ENCODE results near the gene TH. TPM values are rescaled to one million over a fixed set of nuclear protein-coding genes. Genes with fewer than 3 reads are reported as not detected.
"Not testable (repeated sequence)": the region's sequence is repeated elsewhere in the genome, so short reads cannot be mapped to it uniquely, and the experiment has no call there.

The TH gene
- total RNA-seq, 2 experiments from 2014 or later, result not detected

GRCh38 chr11:2195756-2196088 lies 24.1 kb upstream of the TH start:
- ChIA-PET CTCF (interaction anchor here (1.9 kb wide), 1 partner anchor 225 kb away, joined by 15 read pairs; no protein-coding TSS in a partner anchor), POLR2A (no interaction called here)
- Mint-ChIP-seq H3K27me3 (peaks cover 16% of the 10 kb centered on the region), H3K4me1 (peaks cover 3% of the 10 kb centered on the region), H3K4me3 (no peak overlapping the region), H3K27ac (no peak overlapping the region), H3K9me3 (no peaks in the 10 kb centered on the region), H3K36me3 (ENCODE audit: low read depth) (no peaks in the 10 kb centered on the region)
- no peak for DNase-seq

GRCh38 chr11:2194877-2195755 lies 23.5 kb upstream of the TH start:
- no peaks in the 10 kb centered on the region for H3K9me3 Mint-ChIP-seq
- ChIA-PET POLR2A (no interaction called here), CTCF (interaction anchor here (1.1 to 2.2 kb wide), 6 partner anchors 9 to 225 kb away, joined by 4 to 15 read pairs (median 6); partner anchors contain the start of genes C11orf21 and TSPAN32)
- H3K4me1 Mint-ChIP-seq, result peaks cover 5% of the 10 kb centered on the region
- DNase-seq, result peak; percentile 53
- no peak overlapping the region for H3K27ac Mint-ChIP-seq
- H3K4me3 Mint-ChIP-seq, result no peak overlapping the region
- H3K36me3 Mint-ChIP-seq (ENCODE audit: low read depth), result no peaks in the 10 kb centered on the region
- H3K27me3 Mint-ChIP-seq, result peaks cover 18% of the 10 kb centered on the region

GRCh38 chr11:2193888-2194595 lies 22.4 kb upstream of the TH start:
- H3K9me3 Mint-ChIP-seq; H3K4me1 Mint-ChIP-seq; DNase-seq; H3K4me3 Mint-ChIP-seq; H3K27ac Mint-ChIP-seq; POLR2A ChIA-PET; H3K36me3 Mint-ChIP-seq (ENCODE audit: low read depth): not testable (repeated sequence)
- H3K27me3 Mint-ChIP-seq, result peaks cover 18% of the 10 kb centered on the region
- CTCF ChIA-PET, result interaction anchor here (1.1 to 2.2 kb wide), 6 partner anchors 7 to 226 kb away, joined by 4 to 15 read pairs (median 6); partner anchors contain the start of genes C11orf21 and TSPAN32

GRCh38 chr11:2193099-2193887 lies 21.7 kb upstream of the TH start:
- DNase-seq, result no peak
- no peak overlapping the region for H3K4me3 Mint-ChIP-seq
- peaks cover 18% of the 10 kb centered on the region for H3K27me3 Mint-ChIP-seq
- POLR2A ChIA-PET, result no interaction called here
- H3K9me3 Mint-ChIP-seq, result no peaks in the 10 kb centered on the region
- no peaks in the 10 kb centered on the region for H3K36me3 Mint-ChIP-seq (ENCODE audit: low read depth)
- no peak overlapping the region for H3K27ac Mint-ChIP-seq
- H3K4me1 Mint-ChIP-seq, result peaks cover 5% of the 10 kb centered on the region
- CTCF ChIA-PET, result interaction anchor here (0.9 to 2.2 kb wide), 4 partner anchors 9 to 227 kb away, joined by 3 to 6 read pairs (median 5); partner anchors contain the start of genes C11orf21 and TSPAN32

GRCh38 chr11:2192435-2192834 lies 20.8 kb upstream of the TH start:
- H3K9me3 Mint-ChIP-seq, result no peaks in the 10 kb centered on the region
- peaks cover 5% of the 10 kb centered on the region for H3K4me1 Mint-ChIP-seq
- H3K27ac Mint-ChIP-seq, result no peak overlapping the region
- H3K36me3 Mint-ChIP-seq (ENCODE audit: low read depth), result no peaks in the 10 kb centered on the region
- ChIA-PET CTCF (no interaction called here), POLR2A (no interaction called here)
- no peak for DNase-seq
- H3K4me3 Mint-ChIP-seq, result no peak overlapping the region
- peaks cover 18% of the 10 kb centered on the region for H3K27me3 Mint-ChIP-seq

GRCh38 chr11:2191883-2192282 lies 20.3 kb upstream of the TH start:
- POLR2A ChIA-PET, result no interaction called here
- peaks cover 15% of the 10 kb centered on the region for H3K27me3 Mint-ChIP-seq
- H3K4me3 Mint-ChIP-seq, result no peak overlapping the region
- H3K27ac Mint-ChIP-seq, result no peak overlapping the region
- CTCF ChIA-PET, result no interaction called here
- H3K36me3 Mint-ChIP-seq (ENCODE audit: low read depth), result no peaks in the 10 kb centered on the region
- no peaks in the 10 kb centered on the region for H3K9me3 Mint-ChIP-seq
- DNase-seq, result no peak
- peaks cover 5% of the 10 kb centered on the region for H3K4me1 Mint-ChIP-seq

- Mint-ChIP-seq H3K4me1 (peaks cover 2% of the 10 kb centered on the region), H3K9me3 (no peaks in the 10 kb centered on the region), H3K36me3 (ENCODE audit: low read depth) (no peaks in the 10 kb centered on the region), H3K27me3 (peaks cover 5% of the 10 kb centered on the region), H3K27ac (no peak overlapping the region), H3K4me3 (no peak overlapping the region)
- CTCF ChIA-PET, result no interaction called here
- POLR2A ChIA-PET, result no interaction called here
- no peak for DNase-seq
These were observed 19.2 kb upstream of the TH start for GRCh38 chr11:2190657-2191471.

- no peak for DNase-seq
- Mint-ChIP-seq H3K4me3 (no peak overlapping the region), H3K9me3 (no peaks in the 10 kb centered on the region), H3K4me1 (peaks cover 2% of the 10 kb centered on the region), H3K36me3 (ENCODE audit: low read depth) (no peaks in the 10 kb centered on the region), H3K27me3 (peaks cover 5% of the 10 kb centered on the region), H3K27ac (no peak overlapping the region)
- POLR2A ChIA-PET, result no interaction called here
- CTCF ChIA-PET, result no interaction called here
These were observed 18.5 kb upstream of the TH start for GRCh38 chr11:2189938-2190656.

GRCh38 chr11:2188745-2189144 lies 17.1 kb upstream of the TH start:
- ChIA-PET CTCF (no interaction called here), POLR2A (no interaction called here)
- Mint-ChIP-seq H3K27ac (no peak overlapping the region), H3K4me1 (peaks cover 2% of the 10 kb centered on the region), H3K36me3 (ENCODE audit: low read depth) (no peaks in the 10 kb centered on the region), H3K27me3 (peaks cover 8% of the 10 kb centered on the region), H3K4me3 (no peak overlapping the region), H3K9me3 (no peaks in the 10 kb centered on the region)
- no peak for DNase-seq

- Mint-ChIP-seq H3K4me1 (peaks cover 2% of the 10 kb centered on the region), H3K36me3 (ENCODE audit: low read depth) (no peaks in the 10 kb centered on the region), H3K27me3 (peaks cover 8% of the 10 kb centered on the region), H3K9me3 (no peaks in the 10 kb centered on the region), H3K4me3 (no peak overlapping the region), H3K27ac (no peak overlapping the region)
- ChIA-PET POLR2A (interaction anchor here (1.0 kb wide), 1 partner anchor 234 kb away, joined by 3 read pairs; no protein-coding TSS in a partner anchor), CTCF (interaction anchor here (1.6 to 2.6 kb wide), 3 partner anchors 8 to 233 kb away, joined by 5 to 9 read pairs (median 8); no protein-coding TSS in a partner anchor)
- DNase-seq, result no peak
These were observed 15.7 kb upstream of the TH start for GRCh38 chr11:2187280-2187707.

GRCh38 chr11:2186669-2187279 lies 15.2 kb upstream of the TH start:
- peaks cover 2% of the 10 kb centered on the region for H3K4me1 Mint-ChIP-seq
- H3K27ac Mint-ChIP-seq, result no peak overlapping the region
- peak; percentile 35 for DNase-seq
- no peak overlapping the region for H3K4me3 Mint-ChIP-seq
- H3K36me3 Mint-ChIP-seq (ENCODE audit: low read depth), result no peaks in the 10 kb centered on the region
- CTCF ChIA-PET, result interaction anchor here (0.7 to 2.6 kb wide), 4 partner anchors 8 to 234 kb away, joined by 3 to 9 read pairs (median 6); no protein-coding TSS in a partner anchor
- POLR2A ChIA-PET, result interaction anchor here (1.0 kb wide), 2 partner anchors 44 to 235 kb away, joined by 3 read pairs; no protein-coding TSS in a partner anchor
- H3K9me3 Mint-ChIP-seq, result no peaks in the 10 kb centered on the region
- H3K27me3 Mint-ChIP-seq, result peaks cover 8% of the 10 kb centered on the region
